ENCODE data around the gene TNPO2.
A peak's percentile ranks its signal among the peaks of the same experiment; 100 is the strongest.

The TNPO2 gene

DNA sequence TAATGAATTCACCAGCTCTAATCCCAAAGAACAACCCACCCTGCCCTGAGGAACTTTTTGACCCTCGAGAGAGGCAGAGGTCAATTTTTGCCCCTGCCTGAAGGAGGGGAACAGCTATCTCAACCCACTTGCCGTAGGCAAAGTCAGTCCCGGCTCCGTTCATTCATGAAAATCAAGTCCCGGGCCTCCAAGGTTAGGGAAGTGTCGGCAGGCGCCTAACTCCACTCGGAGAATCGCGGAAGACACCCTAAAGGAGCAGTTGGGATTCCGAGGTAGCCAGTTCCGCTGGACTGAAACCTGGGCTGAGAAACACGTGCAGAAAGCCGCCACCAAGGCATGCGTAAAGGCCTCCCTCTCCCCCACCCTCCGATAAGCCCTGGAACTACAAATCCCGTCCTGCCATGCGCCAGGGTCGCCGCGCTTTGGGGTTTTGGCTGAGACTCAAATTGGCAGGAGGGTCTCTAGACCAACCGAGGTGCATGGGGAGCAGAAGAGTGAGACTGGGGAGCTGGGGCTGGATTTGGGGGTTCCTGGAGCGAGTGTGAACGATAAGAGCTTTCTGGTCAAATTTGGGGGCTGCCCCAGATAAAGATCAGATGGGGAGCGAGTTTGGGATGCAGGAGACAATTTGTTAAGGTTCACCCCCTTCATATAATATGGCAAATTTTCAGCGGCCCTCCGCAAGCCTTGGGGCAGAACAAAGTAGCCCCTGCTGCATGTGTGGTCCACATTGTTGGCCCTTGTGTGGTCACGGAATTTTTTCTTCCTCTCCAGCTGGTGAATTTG lies at the start of gene TNPO2:
TSS of gene TNPO2 (minus strand) at position 292 of the 786 bp plus-strand sequence. CDS start 2,955 bp downstream, outside the sequence.
- peak; percentile 60 to 82 for DNase-seq

DNA sequence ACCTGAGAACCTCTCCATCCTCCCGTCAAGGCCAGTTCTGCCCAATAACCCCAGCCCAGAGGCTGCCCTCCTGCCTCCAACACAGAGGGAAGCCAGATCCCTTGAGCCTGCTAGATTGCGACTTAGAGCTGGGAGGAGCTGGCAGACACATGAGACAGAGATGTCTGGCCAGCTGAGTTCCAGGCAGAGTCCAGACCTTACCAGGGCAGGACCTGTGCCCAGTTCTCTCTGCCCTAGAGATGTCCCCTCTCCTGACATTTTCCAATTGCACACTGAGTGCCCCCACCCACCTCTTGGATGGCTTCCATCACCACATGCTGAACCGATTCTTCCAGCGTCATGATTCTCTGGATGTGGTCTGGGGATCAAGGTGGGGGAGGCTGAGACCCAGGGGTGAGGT lies 48.6 kb upstream of the TNPO2 start:
- no peak for DNase-seq

DNA sequence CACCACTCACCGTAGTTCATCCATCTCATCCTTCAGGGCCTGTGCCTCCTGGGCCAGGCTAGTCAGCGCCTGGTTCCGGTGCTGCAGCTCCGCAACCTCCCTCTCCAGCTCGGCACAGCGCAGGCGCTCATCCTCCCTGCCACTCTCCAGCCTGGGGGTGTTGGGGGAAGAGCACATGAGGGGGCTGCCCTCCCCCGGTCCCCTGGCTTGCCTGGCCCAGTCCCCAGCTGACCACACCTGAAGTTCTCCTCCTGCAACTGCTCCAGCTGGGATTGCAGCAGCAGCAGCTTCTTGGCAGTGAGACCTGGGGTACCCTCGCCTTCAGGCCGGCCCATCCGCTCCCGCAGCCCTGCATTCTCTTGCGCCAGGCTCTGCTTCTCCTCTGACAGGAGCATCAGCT lies 47.2 kb upstream of the TNPO2 start:
- no peak for DNase-seq

DNA sequence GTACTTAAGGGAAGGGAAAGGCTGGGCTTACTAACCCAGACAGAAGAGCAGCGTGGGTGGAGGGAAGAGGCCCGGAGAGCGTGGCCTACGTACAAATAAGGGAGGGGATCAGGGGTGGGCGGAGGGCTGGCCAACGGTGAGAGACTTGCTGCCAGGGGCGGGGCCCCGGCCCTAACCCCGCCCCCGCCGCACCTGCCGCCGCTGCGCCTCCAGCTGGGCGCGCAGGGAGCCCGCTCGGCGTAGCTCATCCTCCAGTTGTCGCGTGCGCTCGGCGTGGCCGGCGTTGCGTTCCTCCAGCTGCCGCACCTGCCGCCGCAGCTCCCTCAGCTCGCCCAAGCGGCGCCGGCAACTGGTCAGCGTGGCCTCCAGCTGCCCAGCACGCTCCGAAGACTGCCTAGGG lies 46.0 kb upstream of the TNPO2 start:
- DNase-seq: no peak

DNA sequence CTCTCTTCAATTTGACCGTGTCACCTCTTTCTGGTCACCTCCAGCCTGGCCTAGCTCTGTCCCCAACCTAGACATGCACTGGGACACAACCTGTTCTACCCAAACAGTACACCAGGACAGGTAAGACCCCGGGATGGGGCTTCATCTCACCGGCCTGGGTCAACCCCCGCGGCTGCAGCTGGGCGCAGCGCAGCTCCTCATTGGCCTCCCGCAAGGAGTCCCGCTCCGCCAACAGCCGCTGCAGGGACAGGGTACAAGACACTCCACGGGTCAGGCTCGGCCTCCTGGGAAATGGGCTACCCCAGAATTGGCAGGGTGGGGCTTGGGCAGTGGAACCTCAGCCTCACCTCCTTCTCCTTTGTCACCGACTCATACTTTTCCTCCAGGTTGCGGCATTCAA lies 43.9 kb upstream of the TNPO2 start:
- DNase-seq: no peak

DNA sequence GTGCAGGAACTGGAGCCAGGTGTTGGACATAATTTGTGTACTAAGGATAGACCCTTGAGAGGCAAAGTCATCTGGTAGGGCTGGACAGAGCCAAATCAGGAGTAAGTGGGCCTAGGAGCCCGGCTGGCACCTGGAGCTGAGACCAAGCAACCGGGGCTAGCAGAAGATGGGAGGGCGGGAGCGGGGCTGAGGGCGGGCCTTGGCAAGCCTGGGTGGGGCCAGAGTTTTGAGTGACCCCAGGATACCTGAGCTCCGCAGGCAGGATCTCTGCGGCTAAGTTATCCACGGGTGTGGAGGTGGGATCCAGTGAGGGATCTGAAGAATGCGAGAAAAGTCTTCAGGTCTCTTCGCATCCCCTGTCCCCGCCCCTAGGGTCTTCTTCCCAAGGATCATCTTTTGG lies 43.4 kb upstream of the TNPO2 start:
- no peak for DNase-seq

DNA sequence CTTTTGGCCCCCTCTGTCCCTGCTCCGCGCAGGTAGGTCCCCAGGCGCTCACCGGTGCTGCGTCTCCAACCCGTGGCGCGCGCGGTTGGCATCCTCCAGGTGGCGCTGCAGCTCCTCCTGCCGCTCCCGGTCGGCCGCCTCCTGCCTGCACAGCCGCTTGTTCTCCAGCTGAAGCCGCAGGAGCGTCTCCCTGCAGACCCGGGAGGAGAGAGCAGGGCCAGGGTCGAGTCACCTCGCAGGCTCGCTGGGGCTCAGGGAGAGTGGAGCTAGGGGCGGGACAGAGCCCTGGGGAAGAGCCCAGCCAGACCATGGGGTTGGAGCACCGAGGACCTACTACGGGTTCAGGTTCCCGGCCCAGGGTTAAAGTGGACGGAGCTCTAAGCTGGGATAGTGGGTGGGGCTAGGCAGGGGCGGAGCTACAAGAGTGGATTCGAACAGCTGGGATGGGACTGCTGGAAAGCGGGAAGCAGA lies 42.4 kb upstream of the TNPO2 start:
- peak; percentile 71 for DNase-seq

DNA sequence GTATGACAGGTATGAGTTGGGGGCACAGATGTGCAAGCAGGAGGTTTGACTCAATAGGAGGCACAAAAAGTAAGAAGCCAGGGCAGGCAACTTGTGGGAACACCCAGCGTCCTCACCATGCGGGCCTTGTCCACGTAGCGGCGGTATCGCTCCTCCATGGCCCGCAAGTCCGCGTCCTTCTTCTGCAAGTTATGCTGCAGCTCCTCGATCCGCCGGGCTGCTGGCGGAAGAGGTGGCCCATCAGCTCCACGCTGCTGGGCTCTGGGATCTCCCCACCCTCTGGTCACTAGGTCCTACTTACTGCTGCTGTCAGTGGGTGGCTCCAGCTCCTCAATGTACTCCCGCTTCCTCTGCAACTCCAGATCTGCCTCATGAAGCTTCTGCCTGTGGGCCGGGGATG lies 41.0 kb upstream of the TNPO2 start:
- DNase-seq: no peak

DNA sequence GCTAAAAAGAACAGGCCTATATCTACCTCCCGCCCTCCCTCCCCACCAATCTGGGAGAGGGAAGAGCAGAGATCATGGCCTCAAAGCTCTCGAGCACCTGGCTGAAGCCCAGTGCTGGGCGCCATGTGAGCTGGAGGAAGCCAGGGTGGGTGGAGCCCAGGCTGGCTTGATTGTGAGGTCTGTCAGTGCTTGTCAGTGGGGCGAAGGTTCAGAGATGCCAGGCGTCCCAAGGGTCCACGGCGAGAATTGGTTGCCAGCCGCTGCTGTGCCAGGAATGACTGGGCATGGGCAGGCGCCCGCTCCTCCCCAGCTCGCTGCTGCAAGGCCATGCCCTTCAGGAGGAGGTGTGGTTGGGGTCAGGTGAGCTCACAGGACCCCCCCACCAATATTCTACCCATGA lies 39.4 kb upstream of the TNPO2 start:
- DNase-seq: no peak

DNA sequence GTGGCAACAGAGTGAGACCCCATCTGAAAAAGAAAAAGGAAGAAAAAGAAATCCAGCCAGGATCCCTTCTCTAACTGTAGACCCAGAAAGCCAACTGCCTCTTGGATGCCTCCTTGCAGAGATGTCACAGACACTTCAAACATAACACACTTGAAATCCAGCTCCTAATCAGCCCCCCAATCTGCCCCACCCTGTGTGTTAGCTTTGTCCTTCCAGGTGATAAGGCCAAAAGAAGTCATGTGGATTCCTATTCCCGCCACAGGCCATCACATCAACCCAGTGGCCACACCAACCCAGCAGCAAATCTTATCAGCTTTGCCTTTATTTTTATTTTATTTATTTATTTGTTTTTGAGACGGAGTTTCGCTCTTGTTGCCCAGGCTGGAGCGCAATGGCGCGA lies 36.0 kb upstream of the TNPO2 start:
- no peak for DNase-seq

DNA sequence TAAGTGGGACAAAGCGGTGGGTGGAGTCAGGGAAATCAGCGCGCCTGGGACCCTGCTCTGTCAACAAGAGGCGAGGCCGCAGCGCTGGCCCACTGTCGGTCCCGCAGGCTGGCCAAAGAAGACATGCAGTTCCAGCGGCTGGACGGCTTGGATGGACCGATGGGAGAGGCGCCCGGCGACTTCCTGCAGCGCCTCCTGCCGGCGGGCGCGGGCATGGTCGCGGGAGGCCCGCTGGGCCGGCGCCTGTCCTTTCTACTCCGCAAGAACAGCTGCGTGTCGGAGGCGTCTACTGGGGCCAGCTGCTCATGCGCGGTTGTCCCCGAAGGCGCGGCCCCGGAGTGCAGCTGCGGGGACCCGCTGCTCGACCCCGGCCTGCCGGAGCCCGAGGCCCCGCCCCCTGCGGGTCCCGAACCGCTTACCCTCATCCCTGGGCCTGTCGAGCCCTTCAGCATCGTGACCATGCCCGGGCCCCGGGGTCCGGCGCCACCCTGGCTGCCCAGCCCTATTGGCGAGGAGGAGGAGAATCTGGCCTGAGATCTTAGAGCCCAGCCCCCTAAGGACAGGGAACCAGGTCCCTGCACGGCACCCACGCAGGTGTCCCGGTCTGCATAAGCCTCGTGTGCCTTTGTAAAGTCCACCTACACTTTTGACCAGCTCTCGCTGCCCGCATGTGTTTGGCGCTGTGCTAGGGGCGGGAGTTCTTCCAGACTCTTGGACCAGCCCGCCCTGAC lies 34.0 kb upstream of the TNPO2 start:
- peak; percentile 29 to 48 for DNase-seq

DNA sequence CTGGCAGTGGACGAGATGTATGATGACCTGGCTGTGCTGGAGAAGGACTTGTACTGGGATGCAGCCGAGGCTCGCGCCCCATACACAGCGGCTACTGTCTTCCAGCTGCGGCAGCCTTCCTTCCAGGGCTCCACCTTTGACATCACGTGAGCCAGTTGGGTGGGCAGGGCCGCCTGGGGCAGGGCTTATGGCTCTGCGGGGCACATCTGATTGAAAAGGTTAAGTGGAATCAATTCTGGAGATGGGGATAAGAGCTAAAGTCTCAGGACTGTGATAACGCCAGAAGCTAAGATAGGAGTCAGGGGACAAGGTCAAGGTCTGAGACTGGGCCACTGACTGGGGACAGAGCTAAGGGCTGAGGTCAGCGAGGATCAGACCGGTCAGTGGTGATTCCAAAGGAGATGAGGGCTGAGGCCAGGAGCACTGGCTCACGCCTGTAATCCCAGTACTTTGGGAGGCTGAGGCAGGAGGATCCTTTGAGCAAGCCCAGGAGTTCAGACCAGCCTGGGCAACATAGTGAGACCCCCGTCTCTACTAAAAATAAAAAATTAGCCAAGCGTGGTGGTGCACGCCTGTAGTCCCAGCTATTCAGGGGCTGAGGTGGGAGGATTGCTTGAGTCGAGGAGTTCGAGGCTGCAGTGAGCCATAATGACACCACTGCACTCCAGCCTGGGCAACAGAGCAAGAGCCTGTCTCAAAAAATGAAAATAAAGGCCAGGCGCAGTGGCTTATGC lies 32.6 kb upstream of the TNPO2 start:
- DNase-seq: no peak

DNA sequence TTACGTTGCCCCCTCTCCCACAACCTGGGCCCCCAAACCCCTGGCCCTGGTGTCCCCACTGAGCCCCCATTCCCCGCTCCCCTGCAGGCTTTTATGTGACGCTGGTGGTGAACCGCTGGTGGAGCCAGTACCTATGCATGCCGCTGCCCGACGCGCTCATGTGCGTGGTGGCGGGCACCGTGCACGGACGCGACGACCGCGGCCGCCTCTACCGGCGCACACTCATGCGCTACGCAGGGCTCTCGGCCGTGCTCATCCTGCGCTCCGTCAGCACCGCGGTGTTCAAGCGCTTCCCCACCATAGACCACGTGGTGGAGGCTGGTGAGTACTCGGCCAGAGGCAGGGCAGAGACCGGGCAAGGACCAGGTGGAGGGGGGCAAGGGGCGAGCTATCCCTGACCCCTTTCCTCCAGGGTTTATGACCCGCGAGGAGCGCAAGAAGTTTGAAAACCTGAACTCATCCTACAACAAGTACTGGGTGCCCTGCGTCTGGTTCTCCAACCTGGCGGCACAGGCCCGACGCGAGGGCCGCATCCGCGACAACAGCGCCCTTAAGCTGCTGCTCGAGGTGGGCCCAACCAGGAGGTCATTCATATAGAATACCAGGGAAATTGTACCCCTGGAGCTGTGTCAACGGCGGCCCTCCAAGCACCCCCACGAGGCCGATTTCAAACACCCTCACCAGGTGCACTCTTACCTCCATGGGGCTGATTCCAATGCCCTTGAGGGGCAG lies 30.9 kb upstream of the TNPO2 start:
- DNase-seq: no peak

DNA sequence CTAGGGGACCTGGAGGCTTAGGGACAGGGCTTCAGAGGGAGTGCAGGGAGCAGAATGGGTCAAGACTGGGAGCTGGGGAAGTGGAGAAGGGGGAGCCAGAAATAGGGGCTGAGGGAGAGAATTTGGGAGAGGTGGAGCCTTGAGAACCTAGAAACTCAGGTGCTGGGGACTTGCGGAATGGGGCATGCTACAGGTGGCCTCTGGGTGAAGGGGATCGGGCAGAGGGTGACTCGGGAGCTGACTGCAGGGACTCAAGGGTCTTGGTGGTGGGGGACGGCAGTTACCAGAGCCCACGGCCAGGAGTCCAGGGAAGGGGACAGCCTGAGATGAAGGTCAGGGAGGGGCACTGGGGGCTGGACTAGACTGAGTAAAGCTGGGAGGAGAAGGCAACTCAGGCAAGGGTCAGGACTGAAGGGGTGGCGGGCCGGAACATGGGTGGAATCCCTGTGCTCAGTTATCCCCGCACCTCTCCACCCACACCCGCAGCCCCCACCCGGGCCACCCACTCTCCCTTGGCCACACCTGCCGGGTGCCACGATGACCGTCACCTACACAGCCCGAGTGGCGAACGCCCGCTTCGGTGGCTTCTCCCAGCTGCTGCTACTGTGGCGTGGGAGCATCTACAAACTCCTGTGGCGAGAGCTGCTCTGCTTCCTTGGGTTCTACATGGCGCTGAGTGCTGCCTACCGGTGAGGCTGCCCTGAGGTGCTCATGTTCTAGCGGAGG lies 28.5 kb upstream of the TNPO2 start:
- DNase-seq: no peak

DNA sequence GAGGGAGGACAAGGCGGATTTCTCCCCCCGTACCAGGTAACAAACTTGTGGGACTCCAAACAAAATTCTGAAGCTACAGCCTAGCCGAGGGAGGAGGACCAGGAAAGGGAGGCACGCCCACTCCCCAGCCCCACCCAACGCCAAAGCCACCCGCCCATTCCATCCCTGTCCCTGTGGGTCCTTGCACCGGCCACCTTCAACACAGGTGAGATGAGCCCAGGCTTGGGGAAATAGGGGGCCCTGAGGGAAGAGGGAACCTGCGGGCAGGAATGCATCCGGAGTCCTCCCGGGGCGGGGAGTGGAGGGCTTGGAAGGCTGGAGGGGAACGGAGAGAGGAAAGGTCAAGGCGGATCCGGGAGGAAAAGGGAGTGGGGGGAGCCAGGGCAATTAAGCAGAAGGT lies 27.9 kb upstream of the TNPO2 start, which contains the start of gene BEST2:
TSS of gene BEST2 (plus strand) at position 157 of the 400 bp plus-strand sequence. CDS start 802 bp downstream, outside the sequence.
- DNase-seq: no peak

DNA sequence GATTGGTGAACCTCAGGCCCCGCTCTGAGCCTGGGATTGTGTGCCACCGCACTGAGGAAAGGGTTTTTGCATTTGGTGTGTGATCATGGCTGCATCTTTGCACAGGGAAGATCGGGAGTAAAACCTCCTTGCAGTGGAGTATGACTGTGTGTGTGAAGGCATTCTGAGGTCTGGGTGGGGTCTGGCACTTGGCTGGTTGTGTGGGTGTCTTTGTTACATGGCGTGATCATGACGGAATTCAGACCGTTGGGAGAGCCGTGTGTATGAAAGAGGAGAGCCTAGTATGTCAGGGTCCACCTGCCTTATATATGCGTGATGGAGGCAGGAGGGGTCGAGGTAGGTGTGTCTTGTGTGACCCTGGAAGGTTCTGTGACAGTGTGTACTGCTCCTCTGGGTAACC lies 27.1 kb upstream of the TNPO2 start:
- DNase-seq: no peak

DNA sequence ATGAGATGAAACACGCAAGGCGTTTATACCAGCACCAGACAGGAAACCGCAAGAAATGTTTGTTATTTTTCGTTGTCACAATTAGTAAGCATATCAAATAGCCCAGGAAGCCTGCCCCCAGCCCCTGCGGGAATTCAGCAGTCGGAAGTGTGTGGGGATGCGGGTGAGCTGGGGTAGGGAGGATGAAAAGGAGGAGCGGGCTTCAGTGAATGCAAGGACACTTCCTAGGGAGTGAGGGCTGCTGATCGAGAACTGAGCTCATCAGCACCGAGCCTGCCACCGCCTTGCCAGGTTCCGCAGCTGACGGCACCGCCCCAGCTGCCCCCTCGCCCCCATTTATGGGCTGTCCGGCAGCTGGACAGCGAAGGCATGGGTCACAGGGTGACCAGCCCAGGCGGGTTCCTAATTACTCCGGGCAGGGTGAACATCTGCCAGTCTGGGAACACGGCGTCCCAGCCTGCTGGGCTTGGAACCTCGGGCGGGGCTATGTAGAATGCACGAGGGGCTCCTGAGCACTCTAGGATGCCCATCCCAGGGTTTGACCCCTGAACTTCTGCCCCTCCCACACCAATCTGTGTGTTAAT lies 26.3 kb upstream of the TNPO2 start:
- DNase-seq: peak; percentile 2 to 12

DNA sequence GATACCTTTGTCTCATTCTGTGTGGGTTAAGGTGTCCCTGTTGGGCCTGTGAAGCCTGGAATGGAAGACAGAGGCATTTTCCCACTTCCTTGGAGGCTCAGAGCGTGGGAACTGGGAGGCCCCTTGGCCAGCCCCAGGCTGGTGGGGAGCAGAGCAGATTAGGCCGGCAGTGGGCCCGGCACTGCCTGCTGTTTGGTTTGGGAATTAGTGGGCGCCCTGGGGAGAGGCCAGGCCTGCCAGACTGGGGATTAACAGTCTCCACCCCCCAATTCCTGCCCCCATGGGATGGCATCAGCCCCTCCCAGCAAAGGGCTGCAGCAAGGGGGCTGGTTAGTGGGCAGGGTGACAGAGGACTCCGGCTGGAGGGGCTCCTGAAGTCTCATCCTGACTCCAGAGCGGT lies 24.8 kb upstream of the TNPO2 start:
- DNase-seq: no peak

DNA sequence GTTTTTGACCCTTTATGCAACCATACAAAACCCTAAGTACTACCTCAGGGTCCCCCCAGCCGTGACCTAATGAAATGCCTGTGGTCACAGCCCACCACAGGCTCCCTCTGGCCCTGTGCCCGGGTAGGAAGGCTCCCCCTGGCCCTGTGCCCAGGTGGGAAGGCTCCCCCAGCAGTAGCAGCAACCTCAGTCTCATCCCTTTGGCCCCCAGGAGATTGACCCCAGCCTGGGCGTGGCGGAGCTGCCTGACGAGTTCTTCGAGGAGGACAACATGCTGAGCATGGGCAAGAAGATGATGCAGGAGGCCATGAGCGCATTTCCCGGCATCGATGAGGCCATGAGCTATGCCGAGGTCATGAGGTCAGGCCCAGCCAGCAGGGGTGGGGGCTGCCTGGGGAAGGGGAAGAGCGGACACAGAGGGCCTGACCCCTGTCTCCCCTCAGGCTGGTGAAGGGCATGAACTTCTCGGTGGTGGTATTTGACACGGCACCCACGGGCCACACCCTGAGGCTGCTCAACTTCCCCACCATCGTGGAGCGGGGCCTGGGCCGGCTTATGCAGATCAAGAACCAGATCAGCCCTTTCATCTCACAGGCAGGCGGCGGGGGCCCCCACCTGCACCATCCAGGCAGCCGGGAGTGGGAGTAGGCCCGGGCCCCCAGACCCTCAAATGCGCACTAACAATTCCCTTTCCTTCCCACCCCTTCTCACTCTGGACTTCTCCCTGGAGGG lies 21.6 kb upstream of the TNPO2 start:
- DNase-seq: no peak

DNA sequence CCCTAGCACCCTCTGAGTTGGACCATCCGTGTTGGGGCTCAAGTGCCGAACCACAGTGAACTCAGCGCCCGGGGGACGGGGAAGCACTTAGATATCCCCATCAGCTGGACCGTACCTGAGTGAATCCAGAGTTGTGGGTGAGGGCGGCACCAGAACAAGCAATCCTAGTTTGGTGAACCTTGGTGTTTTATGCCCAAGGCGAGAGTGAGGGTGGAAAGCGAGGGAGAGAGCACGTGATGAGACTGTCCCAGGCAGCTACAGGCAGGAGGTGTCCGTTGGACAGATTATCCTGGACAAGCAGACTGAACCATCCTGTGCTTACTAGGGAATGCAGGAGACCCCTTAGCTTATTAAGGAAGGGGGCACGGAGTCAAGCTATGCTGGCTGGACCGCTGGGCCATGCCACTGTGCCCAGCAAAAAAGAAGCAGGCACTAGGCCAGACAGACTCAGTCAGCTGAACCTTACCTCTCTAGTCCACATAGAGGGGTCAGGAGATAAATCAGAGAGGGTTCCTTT lies 14.2 kb upstream of the TNPO2 start:
- no peak for DNase-seq
